Measurements from ENCODE around the gene EXOG. TPM values are rescaled to one million over a fixed set of nuclear protein-coding genes. Genes with fewer than 3 reads are reported as not detected.
"Not testable (repeated sequence)": the region's sequence is repeated elsewhere in the genome, so short reads cannot be mapped to it uniquely, and the experiment has no call there.

The EXOG gene
- total and polyA plus RNA-seq, 11 donors = 18.3 to 35.9 (median 25.0) TPM

DNA sequence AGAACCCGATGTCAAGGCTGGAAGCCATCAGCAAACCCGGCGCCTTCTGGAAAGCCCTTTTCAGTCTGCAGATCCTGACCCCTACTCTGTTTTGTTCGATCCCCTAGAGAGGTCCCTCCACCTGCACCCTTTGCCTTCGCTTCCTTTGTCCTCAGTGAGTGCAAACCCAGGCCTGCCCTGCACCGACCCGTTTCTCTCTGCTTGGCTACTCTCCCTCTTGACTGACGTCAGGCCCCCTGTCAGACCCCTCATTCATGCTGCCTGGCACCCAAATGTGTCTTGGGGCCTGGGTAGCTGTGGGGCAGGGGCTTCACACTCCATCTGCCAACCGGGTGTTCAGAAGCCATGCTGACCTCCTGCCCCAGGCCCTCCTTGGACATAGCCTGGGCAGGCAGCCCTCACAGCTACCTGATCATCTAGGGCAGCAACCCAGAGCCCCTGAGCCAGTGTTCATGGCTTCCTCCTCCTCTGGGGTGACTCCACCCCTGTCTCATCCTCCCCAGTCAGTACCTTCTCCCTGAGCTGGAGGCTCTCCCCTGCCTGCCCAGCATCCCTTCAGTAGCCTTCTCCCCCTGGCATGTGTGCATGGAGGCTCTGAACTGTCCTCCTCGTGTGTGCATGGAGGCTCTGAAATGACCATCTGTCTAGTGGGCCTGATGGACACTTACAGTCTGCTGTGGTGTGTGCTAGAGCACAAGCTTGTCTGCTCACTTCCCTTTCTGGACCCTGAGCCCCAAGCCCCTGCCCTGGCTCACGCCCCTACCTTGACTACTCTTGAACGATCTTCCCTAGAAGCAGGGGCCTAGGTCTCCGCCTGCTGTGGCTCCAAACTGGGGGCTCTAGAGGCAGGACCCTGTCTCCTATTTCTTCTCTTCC, 69.4 kb downstream of the EXOG start:
- peak overlapping the region in 4 of 12 donors; percentile 14 to 52 (median 38) for H3K27ac ChIP-seq

DNA sequence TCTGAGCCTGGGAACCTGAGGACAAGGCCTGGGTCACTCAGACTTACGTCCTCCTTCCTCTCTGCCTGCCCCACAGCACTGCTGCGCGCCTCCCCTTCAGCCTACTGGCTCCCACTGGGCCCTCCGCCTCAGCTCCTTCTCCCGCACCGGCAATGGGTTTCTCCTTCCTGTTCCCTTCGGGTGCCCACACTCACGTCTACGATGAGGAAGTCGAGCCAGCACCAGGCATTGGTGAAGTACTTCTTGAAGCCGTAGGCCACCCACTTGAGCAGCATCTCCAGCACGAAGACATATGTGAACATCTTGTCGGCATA, 70.0 kb downstream of the EXOG start:
- DNase-seq = peak in 1 of 5 donors; percentile 19
- intact Hi-C loops (cut with DNase I) = no loop called here
- H3K27me3 ChIP-seq = no peaks in the 10 kb centered on the region
- no peak overlapping the region for H3K4me3 ChIP-seq
- peaks cover 0 to 3% (median 0%) of the 10 kb centered on the region in 12 donors for H3K9me3 ChIP-seq
- H3K27ac ChIP-seq = peak overlapping the region in 4 of 12 donors; percentile 14 to 52 (median 38)
- H3K36me3 ChIP-seq = peaks cover 0 to 78% (median 11%) of the 10 kb centered on the region in 9 donors
- 89 to 92% (median 90%) methylated on average over 13 of the region's 13 CpGs for WGBS, 4 donors
- H3K4me1 ChIP-seq = peaks cover 0 to 13% (median 0%) of the 10 kb centered on the region in 12 donors
- no peak for TF ChIP-seq POLR2A (IDR thresholded peaks at IDR 0.05)
- TF ChIP-seq, protein P1, sequence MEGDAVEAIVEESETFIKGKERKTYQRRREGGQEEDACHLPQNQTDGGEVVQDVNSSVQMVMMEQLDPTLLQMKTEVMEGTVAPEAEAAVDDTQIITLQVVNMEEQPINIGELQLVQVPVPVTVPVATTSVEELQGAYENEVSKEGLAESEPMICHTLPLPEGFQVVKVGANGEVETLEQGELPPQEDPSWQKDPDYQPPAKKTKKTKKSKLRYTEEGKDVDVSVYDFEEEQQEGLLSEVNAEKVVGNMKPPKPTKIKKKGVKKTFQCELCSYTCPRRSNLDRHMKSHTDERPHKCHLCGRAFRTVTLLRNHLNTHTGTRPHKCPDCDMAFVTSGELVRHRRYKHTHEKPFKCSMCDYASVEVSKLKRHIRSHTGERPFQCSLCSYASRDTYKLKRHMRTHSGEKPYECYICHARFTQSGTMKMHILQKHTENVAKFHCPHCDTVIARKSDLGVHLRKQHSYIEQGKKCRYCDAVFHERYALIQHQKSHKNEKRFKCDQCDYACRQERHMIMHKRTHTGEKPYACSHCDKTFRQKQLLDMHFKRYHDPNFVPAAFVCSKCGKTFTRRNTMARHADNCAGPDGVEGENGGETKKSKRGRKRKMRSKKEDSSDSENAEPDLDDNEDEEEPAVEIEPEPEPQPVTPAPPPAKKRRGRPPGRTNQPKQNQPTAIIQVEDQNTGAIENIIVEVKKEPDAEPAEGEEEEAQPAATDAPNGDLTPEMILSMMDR (IDR thresholded peaks at IDR 0.05) = no peak
- ATAC-seq = no peak

More for the DNA sequence above, 69.4 kb downstream of the EXOG start:
- TF ChIP-seq, protein P1 (IDR thresholded peaks at IDR 0.05) = no peak
- TF ChIP-seq POLR2A (IDR thresholded peaks at IDR 0.05) = no peak
- Histone ChIP-seq H3K36me3 (peaks cover 0 to 78% (median 11%) of the 10 kb centered on the region in 9 donors), H3K9me3 (no peaks in the 10 kb centered on the region), H3K4me3 (no peak overlapping the region), H3K4me1 (peaks cover 0 to 13% (median 0%) of the 10 kb centered on the region in 12 donors), H3K27me3 (no peaks in the 10 kb centered on the region)
- no peak for ATAC-seq
- DNase-seq = no peak
- WGBS, 4 donors = 88 to 92% (median 90%) methylated on average over 12 to 13 of the region's 13 CpGs
- intact Hi-C loops (cut with DNase I) = no loop called here

DNA sequence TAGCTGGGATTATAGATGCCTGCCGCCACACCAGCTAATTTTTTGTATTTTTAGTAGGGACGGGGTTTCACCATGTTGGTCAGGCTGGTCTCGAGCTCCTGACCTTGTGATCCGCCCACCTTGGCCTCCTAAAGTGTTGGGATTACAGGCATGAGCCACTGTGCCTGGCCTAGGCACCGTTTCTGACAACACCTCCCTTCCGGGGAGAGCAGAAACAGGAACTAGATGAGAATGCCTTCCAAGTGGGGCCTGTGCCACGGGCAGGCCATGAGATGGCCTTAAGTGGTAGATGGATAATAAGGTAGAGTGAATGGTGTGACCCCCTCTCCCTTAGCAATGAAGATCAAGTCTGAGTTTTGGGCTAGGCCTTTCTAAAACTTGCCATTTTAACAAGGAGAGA, 70.7 kb downstream of the EXOG start:
- intact Hi-C loops (cut with DNase I) = not testable (repeated sequence)
- peak overlapping the region in 7 of 12 donors; percentile 2 to 52 (median 32) for H3K27ac ChIP-seq

DNA sequence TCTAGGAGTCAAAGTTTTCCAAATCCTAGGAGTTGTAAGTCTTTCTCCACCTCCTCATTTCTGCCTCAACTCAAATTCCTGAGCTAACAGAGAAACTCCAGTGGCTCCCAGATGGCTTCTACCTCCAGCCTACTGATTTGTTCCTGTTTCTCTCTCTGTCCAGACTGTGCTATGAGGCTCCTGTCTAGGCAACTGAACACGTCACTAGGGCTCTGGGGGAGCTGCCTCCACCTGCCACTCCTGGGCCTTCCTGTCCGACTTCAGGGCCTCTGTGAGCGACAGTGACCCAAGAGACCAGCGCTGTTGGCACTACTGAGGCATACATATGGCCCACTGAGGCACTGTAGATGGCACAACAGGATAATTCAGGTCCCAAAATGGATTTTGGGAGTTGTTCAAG, 71.4 kb downstream of the EXOG start:
- DNase-seq (peak in 2 of 5 donors; percentile 3 to 4), ATAC-seq (no peak)
- intact Hi-C loops (cut with DNase I) = no loop called here
- Histone ChIP-seq H3K27me3 (no peaks in the 10 kb centered on the region), H3K4me3 (no peak overlapping the region), H3K27ac (peak overlapping the region in 4 of 12 donors; percentile 2 to 52 (median 32)), H3K4me1 (peaks cover 0 to 6% (median 0%) of the 10 kb centered on the region in 12 donors), H3K9me3 (peaks cover 0 to 13% (median 0%) of the 10 kb centered on the region in 12 donors), H3K36me3 (peaks cover 0 to 71% (median 11%) of the 10 kb centered on the region in 9 donors)
- TF ChIP-seq POLR2A (IDR thresholded peaks at IDR 0.05) = no peak
- TF ChIP-seq, protein P1 (IDR thresholded peaks at IDR 0.05) = no peak
- whole genome bisulfite sequencing, 4 donors = 70 to 90% (median 86%) methylated on average over 4 of the region's 4 CpGs

More for the DNA sequence above, 70.7 kb downstream of the EXOG start:
- DNase-seq = peak in 3 of 5 donors; percentile 5 to 29 (median 20)
- H3K4me3 ChIP-seq, H3K27me3 ChIP-seq, H3K9me3 ChIP-seq: not testable (repeated sequence)
- ATAC-seq = peak in 3 of 4 donors; percentile 13 to 71 (median 68)
- 54 to 62% (median 57%) methylated on average over 7 of the region's 7 CpGs for whole genome bisulfite sequencing, 4 donors
- Histone ChIP-seq H3K4me1 (peaks cover 0 to 12% (median 0%) of the 10 kb centered on the region in 12 donors), H3K36me3 (peaks cover 0 to 78% (median 11%) of the 10 kb centered on the region in 9 donors)
